Measurements from ENCODE around the gene ROBO2. TPM values are rescaled to one million over a fixed set of nuclear protein-coding genes. Genes with fewer than 3 reads are reported as not detected.

ROBO2 gene
- total and polyA plus RNA-seq, 4 experiments from 2014 or later, result not detected

DNA sequence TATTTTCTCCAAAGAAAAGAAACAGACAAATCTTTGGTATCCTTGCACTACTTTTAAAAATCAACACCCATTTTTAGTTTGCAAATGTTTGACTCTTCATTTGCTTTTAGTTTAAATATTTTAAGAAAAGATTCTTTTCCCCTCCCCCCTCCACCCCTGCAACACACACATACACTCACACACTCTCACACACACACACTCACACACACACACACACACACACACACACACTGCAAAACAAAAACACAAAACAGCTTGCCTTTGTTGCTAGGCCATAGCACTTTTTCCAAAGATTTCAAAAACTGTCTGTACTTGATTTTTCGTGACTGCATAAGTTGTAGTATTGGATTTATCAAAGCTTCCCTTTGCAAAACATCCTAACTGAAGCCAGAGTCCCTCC is 26.9 kb downstream of the ROBO2 start:
- Histone ChIP-seq H3K27me3 (ENCODE audit: insufficient read depth, low read length) (no peaks in the 10 kb centered on the region), H3K4me1 (ENCODE audit: insufficient read depth, low read length) (no peaks in the 10 kb centered on the region), H3K4me3 (ENCODE audit: low read length in 2 of 2) (no peak overlapping the region), H3K27ac (ENCODE audit: low read depth, low read length) (no peak overlapping the region), H3K36me3 (ENCODE audit: insufficient read depth, low read length) (no peaks in the 10 kb centered on the region), H3K9me3 (ENCODE audit: control insufficient read depth in 1 of 2, low read length in 2 of 2) (no peaks in the 10 kb centered on the region)
- intact Hi-C loops (cut with micrococcal nuclease), result no loop called here
- DNase-seq, result no peak
- H3K9me3 Mint-ChIP-seq, result peaks cover 3 to 27% (median 7%) of the 10 kb centered on the region in 8 donors
- no peaks in the 10 kb centered on the region for H3K4me1 Mint-ChIP-seq
- no peaks in the 10 kb centered on the region for H3K27me3 Mint-ChIP-seq
- no peaks in the 10 kb centered on the region for H3K36me3 Mint-ChIP-seq
- POLR2A ChIA-PET (ENCODE audit: partially characterized antibody), result no interaction called here
- no peak overlapping the region for H3K27ac Mint-ChIP-seq
- CTCF ChIA-PET (ENCODE audit: partially characterized antibody), result no interaction called here
- no peak overlapping the region for H3K4me3 Mint-ChIP-seq

DNA sequence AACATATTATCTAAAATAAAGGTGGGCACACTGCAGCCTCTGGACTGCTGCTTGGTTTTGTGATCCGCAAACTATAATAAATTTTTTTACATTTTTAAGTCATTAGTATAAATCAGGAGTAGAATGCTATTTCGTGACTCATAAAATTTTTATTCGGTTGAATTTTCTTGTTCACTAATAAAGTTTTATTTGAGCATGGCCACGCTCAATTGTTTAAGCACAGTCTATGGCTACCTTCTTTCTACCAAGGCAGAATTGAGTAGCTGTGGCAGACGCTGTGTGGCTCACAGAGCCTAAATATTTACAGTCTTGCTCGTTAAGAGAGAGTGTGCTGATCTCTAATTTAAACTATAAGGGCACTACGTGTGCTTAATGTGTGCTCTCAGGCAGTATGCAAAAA is 28.9 kb downstream of the ROBO2 start:
- Histone ChIP-seq H3K27me3 (ENCODE audit: insufficient read depth, low read length) (no peaks in the 10 kb centered on the region), H3K4me1 (ENCODE audit: insufficient read depth, low read length) (no peaks in the 10 kb centered on the region), H3K27ac (ENCODE audit: low read depth, low read length) (no peak overlapping the region), H3K9me3 (ENCODE audit: control insufficient read depth in 1 of 2, low read length in 2 of 2) (no peaks in the 10 kb centered on the region), H3K4me3 (ENCODE audit: low read length in 2 of 2) (no peak overlapping the region), H3K36me3 (ENCODE audit: insufficient read depth, low read length) (no peaks in the 10 kb centered on the region)
- intact Hi-C loops (cut with micrococcal nuclease), result no loop called here
- ChIA-PET POLR2A (ENCODE audit: partially characterized antibody) (no interaction called here), CTCF (ENCODE audit: partially characterized antibody) (no interaction called here)
- Mint-ChIP-seq H3K9me3 (peaks cover 3 to 12% (median 4%) of the 10 kb centered on the region in 8 donors), H3K4me1 (no peaks in the 10 kb centered on the region), H3K27me3 (no peaks in the 10 kb centered on the region), H3K4me3 (no peak overlapping the region), H3K36me3 (no peaks in the 10 kb centered on the region), H3K27ac (no peak overlapping the region)
- DNase-seq, result no peak

DNA sequence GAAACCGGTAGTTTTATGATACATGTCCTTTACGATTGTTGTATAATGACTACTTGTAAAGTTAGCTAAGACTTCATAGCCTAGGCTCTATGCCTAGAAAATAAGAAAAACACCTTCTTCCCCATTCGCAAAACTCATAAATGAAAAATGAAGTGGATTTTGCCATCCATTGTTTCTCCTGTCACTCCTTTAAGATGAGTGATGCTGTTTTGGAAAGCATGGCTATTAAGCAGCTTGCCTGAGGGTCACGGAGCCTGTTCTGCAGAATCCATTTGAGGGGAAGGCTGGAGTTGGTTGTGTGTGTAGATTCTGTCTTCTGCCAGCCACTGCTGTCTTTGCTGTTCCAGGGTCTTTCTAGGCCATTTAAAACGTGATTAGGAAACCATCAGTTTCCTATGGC is 31.5 kb downstream of the ROBO2 start:
- intact Hi-C loops (cut with micrococcal nuclease), result no loop called here
- Histone ChIP-seq H3K4me3 (ENCODE audit: low read length in 2 of 2) (no peak overlapping the region), H3K36me3 (ENCODE audit: insufficient read depth, low read length) (no peaks in the 10 kb centered on the region), H3K9me3 (ENCODE audit: control insufficient read depth in 1 of 2, low read length in 2 of 2) (no peaks in the 10 kb centered on the region), H3K27me3 (ENCODE audit: insufficient read depth, low read length) (no peaks in the 10 kb centered on the region), H3K4me1 (ENCODE audit: insufficient read depth, low read length) (no peaks in the 10 kb centered on the region), H3K27ac (ENCODE audit: low read depth, low read length) (no peak overlapping the region)
- ChIA-PET POLR2A (ENCODE audit: partially characterized antibody) (no interaction called here), CTCF (ENCODE audit: partially characterized antibody) (no interaction called here)
- Mint-ChIP-seq H3K27ac (no peak overlapping the region), H3K4me3 (no peak overlapping the region), H3K27me3 (no peaks in the 10 kb centered on the region), H3K4me1 (no peaks in the 10 kb centered on the region), H3K36me3 (no peaks in the 10 kb centered on the region), H3K9me3 (peaks cover 0 to 9% (median 6%) of the 10 kb centered on the region in 8 donors)
- no peak for DNase-seq

DNA sequence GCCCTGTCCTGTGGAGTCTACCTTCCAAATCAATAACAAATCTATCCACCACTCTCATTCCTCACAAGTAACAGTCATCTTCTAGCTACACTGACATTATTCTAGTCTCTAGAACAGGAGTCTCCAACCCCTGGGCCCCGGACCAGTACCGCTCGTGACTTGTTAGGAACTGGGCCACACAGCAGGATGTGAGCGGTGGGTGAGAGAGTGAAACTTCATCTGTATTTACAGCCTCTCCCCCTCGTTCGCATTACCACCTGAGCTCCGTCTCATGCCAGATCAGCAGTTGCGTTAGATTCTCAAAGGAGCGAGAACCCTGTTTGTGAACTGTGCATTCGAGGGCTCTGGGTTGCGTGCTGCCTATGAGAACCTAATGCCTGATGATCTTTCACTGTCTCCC is 31.9 kb downstream of the ROBO2 start:
- Histone ChIP-seq H3K27me3 (ENCODE audit: insufficient read depth, low read length) (no peaks in the 10 kb centered on the region), H3K4me3 (ENCODE audit: low read length in 2 of 2) (no peak overlapping the region), H3K4me1 (ENCODE audit: insufficient read depth, low read length) (no peaks in the 10 kb centered on the region), H3K36me3 (ENCODE audit: insufficient read depth, low read length) (no peaks in the 10 kb centered on the region), H3K9me3 (ENCODE audit: control insufficient read depth in 1 of 2, low read length in 2 of 2) (no peaks in the 10 kb centered on the region), H3K27ac (ENCODE audit: low read depth, low read length) (no peak overlapping the region)
- H3K27ac Mint-ChIP-seq, result no peak overlapping the region
- no peak overlapping the region for H3K4me3 Mint-ChIP-seq
- H3K9me3 Mint-ChIP-seq, result peaks cover 0 to 9% (median 6%) of the 10 kb centered on the region in 8 donors
- POLR2A ChIA-PET (ENCODE audit: partially characterized antibody), result no interaction called here
- intact Hi-C loops (cut with micrococcal nuclease), result no loop called here
- DNase-seq, result no peak
- H3K4me1 Mint-ChIP-seq, result no peaks in the 10 kb centered on the region
- no peaks in the 10 kb centered on the region for H3K27me3 Mint-ChIP-seq
- CTCF ChIA-PET (ENCODE audit: partially characterized antibody), result no interaction called here
- no peaks in the 10 kb centered on the region for H3K36me3 Mint-ChIP-seq

DNA sequence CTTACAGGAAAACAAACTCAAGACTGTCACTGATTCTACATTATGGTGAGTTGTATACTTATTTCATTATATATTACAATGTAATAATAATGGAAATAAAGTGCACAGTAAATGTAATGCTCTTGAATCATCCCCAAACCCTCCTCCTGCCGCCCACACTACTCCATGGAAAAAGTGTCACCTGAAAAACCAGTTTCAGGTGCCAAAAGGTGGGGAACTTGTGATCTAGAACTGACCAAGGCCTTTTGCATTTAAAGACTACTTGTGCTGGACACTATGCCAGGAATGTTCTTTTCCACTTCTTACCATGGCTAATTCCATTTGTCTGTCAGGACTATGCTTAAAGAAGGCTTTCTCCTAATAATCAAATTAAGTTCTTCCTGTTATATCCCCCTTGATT is 32.3 kb downstream of the ROBO2 start:
- Histone ChIP-seq H3K4me1 (ENCODE audit: insufficient read depth, low read length) (no peaks in the 10 kb centered on the region), H3K4me3 (ENCODE audit: low read length in 2 of 2) (no peak overlapping the region), H3K36me3 (ENCODE audit: insufficient read depth, low read length) (no peaks in the 10 kb centered on the region), H3K9me3 (ENCODE audit: control insufficient read depth in 1 of 2, low read length in 2 of 2) (no peaks in the 10 kb centered on the region), H3K27me3 (ENCODE audit: insufficient read depth, low read length) (no peaks in the 10 kb centered on the region), H3K27ac (ENCODE audit: low read depth, low read length) (no peak overlapping the region)
- intact Hi-C loops (cut with micrococcal nuclease), result no loop called here
- no peak overlapping the region for H3K4me3 Mint-ChIP-seq
- no peak for DNase-seq
- no peaks in the 10 kb centered on the region for H3K4me1 Mint-ChIP-seq
- no peak overlapping the region for H3K27ac Mint-ChIP-seq
- H3K27me3 Mint-ChIP-seq, result no peaks in the 10 kb centered on the region
- H3K9me3 Mint-ChIP-seq, result peaks cover 0 to 9% (median 6%) of the 10 kb centered on the region in 8 donors
- POLR2A ChIA-PET (ENCODE audit: partially characterized antibody), result no interaction called here
- CTCF ChIA-PET (ENCODE audit: partially characterized antibody), result no interaction called here
- H3K36me3 Mint-ChIP-seq, result no peaks in the 10 kb centered on the region

DNA sequence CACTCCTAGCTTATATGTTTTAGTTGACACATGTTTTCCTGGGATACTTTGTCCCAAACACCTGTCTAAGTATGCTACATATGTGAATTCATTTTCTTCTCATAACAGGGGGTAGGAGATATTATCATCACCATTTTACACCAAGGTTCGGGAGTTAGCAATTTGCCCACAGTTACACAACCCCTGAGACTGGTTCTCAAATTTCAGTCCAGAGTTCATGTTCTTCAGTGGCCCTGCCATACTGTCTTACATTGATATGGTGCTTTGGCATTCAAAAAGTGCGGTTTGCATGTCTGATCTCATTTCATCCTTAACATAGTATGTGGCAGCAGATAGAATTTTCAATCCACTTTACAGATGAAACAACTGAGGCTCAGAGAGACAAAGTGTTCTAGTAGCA is 38.4 kb downstream of the ROBO2 start:
- Histone ChIP-seq H3K9me3 (ENCODE audit: control insufficient read depth in 1 of 2, low read length in 2 of 2) (no peaks in the 10 kb centered on the region), H3K4me1 (ENCODE audit: insufficient read depth, low read length) (no peaks in the 10 kb centered on the region), H3K4me3 (ENCODE audit: low read length in 2 of 2) (no peak overlapping the region), H3K36me3 (ENCODE audit: insufficient read depth, low read length) (no peaks in the 10 kb centered on the region), H3K27ac (ENCODE audit: low read depth, low read length) (no peak overlapping the region), H3K27me3 (ENCODE audit: insufficient read depth, low read length) (no peaks in the 10 kb centered on the region)
- no peak for DNase-seq
- Mint-ChIP-seq H3K4me1 (no peaks in the 10 kb centered on the region), H3K4me3 (no peak overlapping the region), H3K36me3 (no peaks in the 10 kb centered on the region), H3K27me3 (no peaks in the 10 kb centered on the region), H3K27ac (no peak overlapping the region), H3K9me3 (peaks cover under 1 to 13% (median 8%) of the 10 kb centered on the region in 8 donors)
- ChIA-PET CTCF (ENCODE audit: partially characterized antibody) (no interaction called here), POLR2A (ENCODE audit: partially characterized antibody) (no interaction called here)
- intact Hi-C loops (cut with micrococcal nuclease), result no loop called here

DNA sequence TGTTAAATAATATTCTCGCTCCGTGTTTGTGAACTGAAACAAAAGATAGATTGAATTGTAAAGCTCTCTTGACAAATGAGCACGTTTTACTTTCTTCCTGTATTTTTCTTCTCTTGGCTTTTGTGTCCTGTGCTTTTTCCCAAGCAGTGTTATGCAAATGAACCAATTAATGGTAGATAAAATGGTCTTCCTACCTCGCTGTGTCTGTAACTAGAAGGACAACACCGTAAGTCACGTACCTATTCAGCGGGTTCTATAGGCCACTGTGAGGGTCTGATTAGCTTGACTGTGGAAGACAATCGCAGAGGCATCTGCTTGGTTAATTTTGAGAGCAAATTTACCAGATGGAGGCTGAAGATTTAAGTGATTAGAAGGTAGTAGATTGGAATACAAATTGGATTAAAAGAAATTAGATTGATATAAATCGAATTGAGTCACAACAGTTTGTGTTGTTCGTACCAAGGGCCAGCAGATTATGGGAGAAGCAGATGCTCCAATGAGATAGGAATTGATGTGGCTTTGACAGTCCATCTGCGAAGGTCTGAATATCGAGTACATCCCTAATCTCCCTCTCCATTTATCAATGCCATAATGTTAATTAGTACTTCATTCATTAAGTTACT is 40.2 kb downstream of the ROBO2 start:
- intact Hi-C loops (cut with micrococcal nuclease), result no loop called here
- Mint-ChIP-seq H3K4me1 (no peaks in the 10 kb centered on the region), H3K9me3 (peaks cover 4 to 16% (median 10%) of the 10 kb centered on the region in 8 donors), H3K36me3 (no peaks in the 10 kb centered on the region), H3K4me3 (no peak overlapping the region), H3K27ac (no peak overlapping the region), H3K27me3 (no peaks in the 10 kb centered on the region)
- no peaks in the 10 kb centered on the region for H3K4me1 ChIP-seq (ENCODE audit: insufficient read depth, low read length)
- ChIA-PET CTCF (ENCODE audit: partially characterized antibody) (no interaction called here), POLR2A (ENCODE audit: partially characterized antibody) (no interaction called here)
- H3K4me3 ChIP-seq (ENCODE audit: low read length in 2 of 2), result no peak overlapping the region
- H3K36me3 ChIP-seq (ENCODE audit: insufficient read depth, low read length), result no peaks in the 10 kb centered on the region
- no peaks in the 10 kb centered on the region for H3K27me3 ChIP-seq (ENCODE audit: insufficient read depth, low read length)
- H3K9me3 ChIP-seq (ENCODE audit: control insufficient read depth in 1 of 2, low read length in 2 of 2), result no peaks in the 10 kb centered on the region
- no peak overlapping the region for H3K27ac ChIP-seq (ENCODE audit: low read depth, low read length)
- DNase-seq, result no peak

DNA sequence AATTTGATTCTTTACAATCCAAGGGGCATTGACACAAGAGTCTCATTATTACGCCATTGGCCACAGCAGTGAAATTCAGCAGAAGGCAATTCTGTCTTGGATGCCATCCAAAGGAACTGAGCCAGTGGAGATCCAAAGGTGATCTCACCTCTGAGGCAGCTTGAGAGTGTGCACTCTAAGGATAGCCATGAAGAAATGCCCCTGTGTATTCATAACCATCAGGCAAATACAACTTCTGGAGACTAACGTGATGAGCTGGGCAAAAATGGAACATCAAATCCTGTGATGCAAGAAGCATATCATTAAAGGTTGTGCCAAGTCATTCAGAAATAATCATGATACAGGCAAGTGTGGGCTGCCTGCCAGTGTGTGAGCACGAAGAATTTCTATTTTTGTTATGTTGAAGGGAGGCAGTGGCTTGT is 41.4 kb downstream of the ROBO2 start:
- H3K27me3 Mint-ChIP-seq, result no peaks in the 10 kb centered on the region
- DNase-seq, result no peak
- no peaks in the 10 kb centered on the region for H3K36me3 Mint-ChIP-seq
- peaks cover 4 to 16% (median 10%) of the 10 kb centered on the region in 8 donors for H3K9me3 Mint-ChIP-seq
- no peak overlapping the region for H3K4me3 Mint-ChIP-seq
- ChIA-PET CTCF (ENCODE audit: partially characterized antibody) (no interaction called here), POLR2A (ENCODE audit: partially characterized antibody) (no interaction called here)
- intact Hi-C loops (cut with micrococcal nuclease), result no loop called here
- no peaks in the 10 kb centered on the region for H3K27me3 ChIP-seq (ENCODE audit: insufficient read depth, low read length)
- H3K27ac Mint-ChIP-seq, result no peak overlapping the region
- no peaks in the 10 kb centered on the region for H3K9me3 ChIP-seq (ENCODE audit: control insufficient read depth in 1 of 2, low read length in 2 of 2)
- no peaks in the 10 kb centered on the region for H3K4me1 Mint-ChIP-seq
- no peak overlapping the region for H3K27ac ChIP-seq (ENCODE audit: low read depth, low read length)
- H3K36me3 ChIP-seq (ENCODE audit: insufficient read depth, low read length), result no peaks in the 10 kb centered on the region
- no peaks in the 10 kb centered on the region for H3K4me1 ChIP-seq (ENCODE audit: insufficient read depth, low read length)
- no peak overlapping the region for H3K4me3 ChIP-seq (ENCODE audit: low read length in 2 of 2)

Measured in CD4-positive, alpha-beta memory T cell (primary cell).